Osteocyte (in vitro differentiated cells): Measurements from ENCODE around the gene VAC14. TPM values are rescaled to one million over a fixed set of nuclear protein-coding genes. Genes with fewer than 3 reads are reported as not detected.

ENCODE experiments used
- DNase-seq: peaks from one replicate; pipeline ENCODE4 v3.0.0; 2021; ENCODE audit warnings: mixed read lengths; ENCODE audit not compliant: unreplicated experiment; ENCODE audit errors: extremely low spot score
- H3K27ac Mint-ChIP-seq: one replicate; pipeline ENCODE4 v1.8.0; 2021; ENCODE audit warnings: mild to moderate bottlenecking, mixed read lengths; ENCODE audit not compliant: unreplicated experiment
- H3K27me3 Mint-ChIP-seq: one replicate; pipeline ENCODE4 v1.8.0; 2021; ENCODE audit warnings: mixed read lengths; ENCODE audit not compliant: unreplicated experiment
- H3K36me3 Mint-ChIP-seq: one replicate; pipeline ENCODE4 v1.8.0; 2021; ENCODE audit warnings: mixed read lengths; ENCODE audit not compliant: unreplicated experiment
- H3K4me1 Mint-ChIP-seq: one replicate; pipeline ENCODE4 v1.8.0; 2021; ENCODE audit warnings: mixed read lengths; ENCODE audit not compliant: unreplicated experiment
- H3K4me3 Mint-ChIP-seq: one replicate; pipeline ENCODE4 v1.8.0; 2021; ENCODE audit warnings: mild to moderate bottlenecking, moderate library complexity, mixed read lengths; ENCODE audit not compliant: unreplicated experiment
- H3K9me3 Mint-ChIP-seq: one replicate; pipeline ENCODE4 v1.8.0; 2021; ENCODE audit warnings: mixed read lengths; ENCODE audit not compliant: unreplicated experiment
- CTCF ChIP-seq: fragments of 200-600 bp; sonication (generic); IDR thresholded peaks from 2 replicates; pipeline ENCODE4 v1.5.0; 2021; ENCODE audit warnings: antibody characterized with exemption, mild to moderate bottlenecking, moderate library complexity
- total RNA-seq: library from RNA; stranded (reverse); gene quantifications from 2 replicates; pipeline ENCODE4 v1.2.1, GENCODE V29; 2021

The VAC14 gene
- total RNA-seq, 1 donor from 2014 or later: 44.5 TPM

- H3K27ac Mint-ChIP-seq: peak overlapping the region; percentile 84
These were observed 151.7 kb downstream of the VAC14 start for GRCh38 chr16:70649300-70649699.

GRCh38 chr16:70648606-70649005 lies 152.4 kb downstream of the VAC14 start:
- Mint-ChIP-seq H3K36me3 (no peaks in the 10 kb centered on the region), H3K9me3 (no peaks in the 10 kb centered on the region), H3K4me3 (no peak overlapping the region), H3K4me1 (peaks cover 63% of the 10 kb centered on the region), H3K27me3 (no peaks in the 10 kb centered on the region), H3K27ac (peak overlapping the region; percentile 84)
- TF ChIP-seq CTCF: no peak
- DNase-seq: no peak

More at GRCh38 chr16:70649300-70649699, 151.7 kb downstream of the VAC14 start:
- TF ChIP-seq CTCF: no peak
- Mint-ChIP-seq H3K27me3 (no peaks in the 10 kb centered on the region), H3K36me3 (no peaks in the 10 kb centered on the region), H3K9me3 (no peaks in the 10 kb centered on the region), H3K4me1 (peaks cover 68% of the 10 kb centered on the region), H3K4me3 (no peak overlapping the region)
- no peak for DNase-seq

- H3K27me3 Mint-ChIP-seq: no peaks in the 10 kb centered on the region
- H3K27ac Mint-ChIP-seq: peak overlapping the region; percentile 84
- no peaks in the 10 kb centered on the region for H3K9me3 Mint-ChIP-seq
- H3K4me1 Mint-ChIP-seq: peaks cover 56% of the 10 kb centered on the region
- no peak for TF ChIP-seq CTCF
- H3K4me3 Mint-ChIP-seq: no peak overlapping the region
- DNase-seq: no peak
- H3K36me3 Mint-ChIP-seq: no peaks in the 10 kb centered on the region
These were observed 153.3 kb downstream of the VAC14 start for GRCh38 chr16:70647441-70648359.

GRCh38 chr16:70646260-70647241 lies 154.4 kb downstream of the VAC14 start, which contains the start of gene IL34:
Gene IL34, plus strand, starts transcription at chr16:70646559. Its CDS starts 389 bp downstream, at chr16:70646948.
- DNase-seq: no peak
- Mint-ChIP-seq H3K36me3 (no peaks in the 10 kb centered on the region), H3K27me3 (no peaks in the 10 kb centered on the region), H3K27ac (peak within 1 kb of the TSS; percentile 84), H3K9me3 (no peaks in the 10 kb centered on the region), H3K4me3 (no peak within 1 kb of the TSS), H3K4me1 (peaks cover 47% of the 10 kb centered on the region)
- TF ChIP-seq CTCF: no peak
